ENCODE data around the gene CRTC1.

GRCh38 chr19:18750295-18750970 is 67.0 kb downstream of the CRTC1 start:
- no peak for TF ChIP-seq SIN3A (IDR thresholded peaks at IDR 0.05; ENCODE audit: borderline replicate concordance, insufficient read depth, low read length)
- no peak for TF ChIP-seq POLR2AphosphoS5 (IDR thresholded peaks at IDR 0.05; ENCODE audit: low read depth, low read length)
- no peak for TF ChIP-seq REST (IDR thresholded peaks at IDR 0.05; ENCODE audit: insufficient read depth in 1 of 2, low read depth in 2 of 2, low read length in 2 of 2)
- TF ChIP-seq TAF1 (IDR thresholded peaks at IDR 0.05; ENCODE audit: borderline replicate concordance, insufficient read depth, low read length) = no peak
